Natural killer cell (primary cell): Measurements from ENCODE around the gene CMTM8. TPM values are rescaled to one million over a fixed set of nuclear protein-coding genes. Genes with fewer than 3 reads are reported as not detected.

Experiments
- ATAC-seq, 3 donors: fragments of 150-1000 bp in 2 of 3; fragments of 200-7000 bp in 1 of 3; cut with Tn5 transposase; 1 replicate in 1 of 3; 2 replicates in 2 of 3; pipeline ENCODE4 v1.10.0; 2021; ENCODE audit warnings: mild to moderate bottlenecking in 2 of 3, moderate library complexity in 2 of 3
- DNase-seq, 2 donors: peaks; one replicate each; pipeline versions ENCODE4 v3.0.0 to v3.0.0-alpha.2; 2013 to 2021; ENCODE audit warnings: mixed read lengths in 1 of 2
- H3K27ac ChIP-seq: one replicate; pipeline ENCODE4 v1.5.1; 2013; ENCODE audit warnings: mild to moderate bottlenecking, low read length
- H3K27me3 ChIP-seq: one replicate; pipeline ENCODE4 v1.6.1; 2013; ENCODE audit warnings: low read length; ENCODE audit not compliant: control insufficient read depth, insufficient read depth
- H3K36me3 ChIP-seq: one replicate; pipeline ENCODE4 v1.6.1; 2013; ENCODE audit warnings: low read length; ENCODE audit not compliant: control insufficient read depth, insufficient read depth
- H3K4me1 ChIP-seq: one replicate; pipeline ENCODE4 v1.6.1; 2013; ENCODE audit warnings: low read length; ENCODE audit not compliant: control insufficient read depth, insufficient read depth
- H3K4me3 ChIP-seq: one replicate; pipeline ENCODE4 v1.5.1; 2013; ENCODE audit warnings: low read length
- H3K9me3 ChIP-seq: one replicate; pipeline ENCODE4 v1.6.1; 2013; ENCODE audit warnings: low read length; ENCODE audit not compliant: control insufficient read depth, insufficient read depth
- H3K27ac Mint-ChIP-seq, 2 donors: one replicate each; pipeline ENCODE4 v1.8.0; 2022; ENCODE audit warnings: mild to moderate bottlenecking in 2 of 2, mixed read lengths in 2 of 2, moderate library complexity in 1 of 2
- H3K27me3 Mint-ChIP-seq, 2 donors: one replicate each; pipeline ENCODE4 v1.8.0; 2022; ENCODE audit warnings: low read depth in 2 of 2, mixed read lengths in 2 of 2
- H3K36me3 Mint-ChIP-seq: one replicate; pipeline ENCODE4 v1.8.0; 2022; ENCODE audit warnings: mixed read lengths
- H3K4me1 Mint-ChIP-seq, 2 donors: one replicate each; pipeline ENCODE4 v1.8.0; 2022; ENCODE audit warnings: mixed read lengths in 2 of 2
- H3K4me3 Mint-ChIP-seq: one replicate; pipeline ENCODE4 v1.8.0; 2022; ENCODE audit warnings: mild to moderate bottlenecking, moderate library complexity, mixed read lengths
- H3K9me3 Mint-ChIP-seq, 2 donors: one replicate each; pipeline ENCODE4 v1.8.0; 2022; ENCODE audit warnings: mixed read lengths in 2 of 2
- CTCF ChIP-seq: fragments of 200-600 bp; IDR thresholded peaks from one replicate; pipeline ENCODE4 v1.8.0; 2022; ENCODE audit warnings: antibody characterized with exemption
- WGBS: methylation state at CpG from one replicate; pipeline ENCODE4 v1.1.7; 2013; ENCODE audit warnings: missing lambda C conversion rate; ENCODE audit not compliant: insufficient coverage; 5-methylcytosine and 5-hydroxymethylcytosine counted together
- intact Hi-C: fragments of 100-400 bp; cut with micrococcal nuclease; formaldehyde crosslinking; loops from one replicate; pipeline ENCODE4 v1.14.2; 2022
- total RNA-seq, 4 donors: library from RNA; stranded (reverse); fragments of 120-200 nt in 1 of 4; gene quantifications; one replicate each; pipeline versions ENCODE4 v1.2.3 to v1.2.4, GENCODE V29; 2013 to 2022

The CMTM8 gene
- total RNA-seq, 3 donors from 2014 or later (not counting 1 experiment from before 2014, with no cell fraction given): 0.31 to 0.88 (median 0.83) TPM

- Mint-ChIP-seq H3K27ac (peak overlapping the region in 1 of 2 donors; percentile 29), H3K4me1 (peaks cover 21 to 25% of the 10 kb centered on the region in 2 donors), H3K4me3 (peak overlapping the region; percentile 78), H3K36me3 (no peaks in the 10 kb centered on the region), H3K27me3 (peaks cover 19 to 23% of the 10 kb centered on the region in 2 donors), H3K9me3 (no peaks in the 10 kb centered on the region)
- no peaks in the 10 kb centered on the region for H3K36me3 ChIP-seq
- intact Hi-C loops: no loop called here
- peaks cover 19% of the 10 kb centered on the region for H3K4me1 ChIP-seq
- peak; percentile 2 to 27 (median 8) for ATAC-seq
- H3K27ac ChIP-seq: no peak overlapping the region
- peak in 1 of 2 donors; percentile 28 for DNase-seq
- WGBS: 9% methylated on average over 49 of the region's 49 CpGs
- peaks cover 6% of the 10 kb centered on the region for H3K27me3 ChIP-seq
- TF ChIP-seq CTCF: no peak
- H3K9me3 ChIP-seq: no peaks in the 10 kb centered on the region
- H3K4me3 ChIP-seq: peak overlapping the region; percentile 39
Observed at GRCh38 chr3:32237670-32238452, 619 bp upstream of the CMTM8 start.

GRCh38 chr3:32239307-32240158 is 1.1 kb downstream of the CMTM8 start:
- Histone ChIP-seq H3K4me3 (peak overlapping the region; percentile 52), H3K27me3 (peaks cover 6% of the 10 kb centered on the region), H3K4me1 (peaks cover 19% of the 10 kb centered on the region), H3K27ac (no peak overlapping the region), H3K36me3 (no peaks in the 10 kb centered on the region), H3K9me3 (no peaks in the 10 kb centered on the region)
- H3K4me3 Mint-ChIP-seq: peak overlapping the region; percentile 82
- peaks cover 24 to 25% of the 10 kb centered on the region in 2 donors for H3K27me3 Mint-ChIP-seq
- peak overlapping the region in 1 of 2 donors; percentile 56 for H3K27ac Mint-ChIP-seq
- ATAC-seq (no peak), DNase-seq (peak in 1 of 2 donors; percentile 22)
- WGBS: 41% methylated on average over 12 of the region's 12 CpGs
- H3K4me1 Mint-ChIP-seq: peaks cover 21 to 25% of the 10 kb centered on the region in 2 donors
- no peaks in the 10 kb centered on the region for H3K36me3 Mint-ChIP-seq
- H3K9me3 Mint-ChIP-seq: no peaks in the 10 kb centered on the region
- no peak for TF ChIP-seq CTCF
- intact Hi-C loops: no loop called here

- no peaks in the 10 kb centered on the region for H3K9me3 Mint-ChIP-seq
- H3K27ac ChIP-seq: no peak overlapping the region
- H3K36me3 ChIP-seq: no peaks in the 10 kb centered on the region
- H3K27me3 Mint-ChIP-seq: peaks cover 24 to 32% of the 10 kb centered on the region in 2 donors
- ATAC-seq: peak; percentile 43 to 53 (median 51)
- H3K9me3 ChIP-seq: no peaks in the 10 kb centered on the region
- peak overlapping the region; percentile 82 for H3K4me3 Mint-ChIP-seq
- H3K27ac Mint-ChIP-seq: no peak overlapping the region
- peak; percentile 51 for TF ChIP-seq CTCF
- WGBS: 62% methylated on average over 6 of the region's 6 CpGs
- peaks cover 19% of the 10 kb centered on the region for H3K4me1 ChIP-seq
- DNase-seq: peak in 1 of 2 donors; percentile 72
- intact Hi-C loops: no loop called here
- H3K4me3 ChIP-seq: no peak overlapping the region
- peaks cover 24 to 29% of the 10 kb centered on the region in 2 donors for H3K4me1 Mint-ChIP-seq
- H3K27me3 ChIP-seq: peaks cover 6% of the 10 kb centered on the region
- no peaks in the 10 kb centered on the region for H3K36me3 Mint-ChIP-seq
Observed at GRCh38 chr3:32240159-32240545, 1.7 kb downstream of the CMTM8 start.
